ENCODE data around the gene FBXO48.

Gene FBXO48

DNA sequence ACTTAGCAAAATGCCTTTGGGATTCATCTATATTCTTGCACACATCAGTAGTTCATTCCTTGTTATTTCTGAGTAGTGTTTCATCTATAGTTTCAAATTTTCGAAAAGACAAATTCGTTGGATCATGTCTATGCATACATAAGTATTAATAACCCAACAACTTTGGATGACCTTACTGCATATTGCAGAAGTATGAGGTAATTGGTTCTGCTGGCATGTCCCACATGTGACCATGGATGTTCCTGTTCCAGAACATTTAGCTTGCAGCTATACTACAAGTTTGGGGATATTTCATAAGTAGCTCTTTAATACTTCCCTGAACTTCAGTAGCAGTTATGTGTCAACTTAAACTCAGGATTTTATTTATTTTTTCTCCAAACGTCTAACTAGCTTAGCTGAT lies 45.2 kb upstream of the FBXO48 start:
- no peak overlapping the region for H3K4me3 ChIP-seq (ENCODE audit: severe bottlenecking)
- H3K9me3 ChIP-seq (ENCODE audit: severe bottlenecking) = no peaks in the 10 kb centered on the region
- TF ChIP-seq CTCF (IDR thresholded peaks at IDR 0.05; ENCODE audit: poor library complexity, severe bottlenecking) = no peak
- ATAC-seq (ENCODE audit: low read depth) (no peak), DNase-seq (ENCODE audit: low spot score) (no peak)
- H3K4me1 ChIP-seq (ENCODE audit: insufficient read depth, poor library complexity, severe bottlenecking) = no peaks in the 10 kb centered on the region
- H3K27me3 ChIP-seq (ENCODE audit: insufficient read depth, poor library complexity, severe bottlenecking) = no peaks in the 10 kb centered on the region
- H3K27ac ChIP-seq (ENCODE audit: poor library complexity, severe bottlenecking) = no peak overlapping the region
- no peaks in the 10 kb centered on the region for H3K36me3 ChIP-seq (ENCODE audit: low read depth)

DNA sequence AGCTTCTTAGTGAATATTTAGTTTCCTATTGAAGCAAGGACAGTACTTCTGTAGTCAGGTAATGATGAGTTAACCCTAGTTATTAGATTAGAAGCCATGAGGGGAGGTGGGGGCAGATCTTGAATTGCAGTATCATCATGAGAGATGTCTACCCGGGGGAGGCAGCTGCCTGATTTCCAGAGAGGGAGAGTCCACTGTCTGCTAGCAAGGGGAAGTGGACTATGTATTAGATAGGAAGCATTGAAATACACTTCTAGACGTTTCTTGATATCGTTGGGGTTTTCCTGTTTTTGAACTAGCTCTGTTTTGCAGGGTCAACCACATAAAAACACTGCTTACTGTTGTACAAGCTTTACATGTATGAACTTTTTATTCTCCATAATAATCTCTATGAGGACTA lies 39.1 kb upstream of the FBXO48 start:
- no peak for TF ChIP-seq CTCF (IDR thresholded peaks at IDR 0.05; ENCODE audit: poor library complexity, severe bottlenecking)
- H3K27me3 ChIP-seq (ENCODE audit: insufficient read depth, poor library complexity, severe bottlenecking) = no peaks in the 10 kb centered on the region
- no peaks in the 10 kb centered on the region for H3K36me3 ChIP-seq (ENCODE audit: low read depth)
- H3K4me3 ChIP-seq (ENCODE audit: severe bottlenecking) = no peak overlapping the region
- no peaks in the 10 kb centered on the region for H3K9me3 ChIP-seq (ENCODE audit: severe bottlenecking)
- no peak for ATAC-seq (ENCODE audit: low read depth)
- H3K4me1 ChIP-seq (ENCODE audit: insufficient read depth, poor library complexity, severe bottlenecking) = no peaks in the 10 kb centered on the region
- no peak for DNase-seq (ENCODE audit: low spot score)
- H3K27ac ChIP-seq (ENCODE audit: poor library complexity, severe bottlenecking) = no peak overlapping the region

- Histone ChIP-seq H3K4me1 (ENCODE audit: insufficient read depth, poor library complexity, severe bottlenecking) (no peaks in the 10 kb centered on the region), H3K36me3 (ENCODE audit: low read depth) (no peaks in the 10 kb centered on the region), H3K27me3 (ENCODE audit: insufficient read depth, poor library complexity, severe bottlenecking) (no peaks in the 10 kb centered on the region), H3K4me3 (ENCODE audit: severe bottlenecking) (no peak overlapping the region), H3K9me3 (ENCODE audit: severe bottlenecking) (no peaks in the 10 kb centered on the region), H3K27ac (ENCODE audit: poor library complexity, severe bottlenecking) (no peak overlapping the region)
- TF ChIP-seq CTCF (IDR thresholded peaks at IDR 0.05; ENCODE audit: poor library complexity, severe bottlenecking) = no peak
- DNase-seq (ENCODE audit: low spot score) (no peak), ATAC-seq (ENCODE audit: low read depth) (no peak)
These were observed 38.6 kb upstream of the FBXO48 start for GRCh38 chr2:68505603-68506159.

GRCh38 chr2:68501768-68502167 lies 34.7 kb upstream of the FBXO48 start:
- ATAC-seq (ENCODE audit: low read depth) (no peak), DNase-seq (ENCODE audit: low spot score) (no peak)
- Histone ChIP-seq H3K4me3 (ENCODE audit: severe bottlenecking) (no peak overlapping the region), H3K36me3 (ENCODE audit: low read depth) (no peaks in the 10 kb centered on the region), H3K9me3 (ENCODE audit: severe bottlenecking) (no peaks in the 10 kb centered on the region), H3K27ac (ENCODE audit: poor library complexity, severe bottlenecking) (no peak overlapping the region), H3K27me3 (ENCODE audit: insufficient read depth, poor library complexity, severe bottlenecking) (no peaks in the 10 kb centered on the region), H3K4me1 (ENCODE audit: insufficient read depth, poor library complexity, severe bottlenecking) (no peaks in the 10 kb centered on the region)
- TF ChIP-seq CTCF (IDR thresholded peaks at IDR 0.05; ENCODE audit: poor library complexity, severe bottlenecking) = no peak

GRCh38 chr2:68500649-68501048 lies 33.6 kb upstream of the FBXO48 start:
- H3K27ac ChIP-seq (ENCODE audit: poor library complexity, severe bottlenecking) = no peak overlapping the region
- peaks cover 4% of the 10 kb centered on the region for H3K9me3 ChIP-seq (ENCODE audit: severe bottlenecking)
- H3K4me1 ChIP-seq (ENCODE audit: insufficient read depth, poor library complexity, severe bottlenecking) = no peaks in the 10 kb centered on the region
- H3K4me3 ChIP-seq (ENCODE audit: severe bottlenecking) = no peak overlapping the region
- no peaks in the 10 kb centered on the region for H3K36me3 ChIP-seq (ENCODE audit: low read depth)
- H3K27me3 ChIP-seq (ENCODE audit: insufficient read depth, poor library complexity, severe bottlenecking) = no peaks in the 10 kb centered on the region
- ATAC-seq (ENCODE audit: low read depth) (no peak), DNase-seq (ENCODE audit: low spot score) (no peak)
- TF ChIP-seq CTCF (IDR thresholded peaks at IDR 0.05; ENCODE audit: poor library complexity, severe bottlenecking) = no peak

Measured in RWPE2 (cell line).